Hypothalamus (tissue), 51 donors: ENCODE measurements around the gene TNRC18.
"Not testable (repeated sequence)": the region's sequence is repeated elsewhere in the genome, so short reads cannot be mapped to it uniquely, and the experiment has no call there.

Experiments used
- DNase-seq, 51 donors: peaks; one replicate each; lab custom pipeline; 2025; lab: John Stamatoyannopoulos, UW

TNRC18 gene, protein sequence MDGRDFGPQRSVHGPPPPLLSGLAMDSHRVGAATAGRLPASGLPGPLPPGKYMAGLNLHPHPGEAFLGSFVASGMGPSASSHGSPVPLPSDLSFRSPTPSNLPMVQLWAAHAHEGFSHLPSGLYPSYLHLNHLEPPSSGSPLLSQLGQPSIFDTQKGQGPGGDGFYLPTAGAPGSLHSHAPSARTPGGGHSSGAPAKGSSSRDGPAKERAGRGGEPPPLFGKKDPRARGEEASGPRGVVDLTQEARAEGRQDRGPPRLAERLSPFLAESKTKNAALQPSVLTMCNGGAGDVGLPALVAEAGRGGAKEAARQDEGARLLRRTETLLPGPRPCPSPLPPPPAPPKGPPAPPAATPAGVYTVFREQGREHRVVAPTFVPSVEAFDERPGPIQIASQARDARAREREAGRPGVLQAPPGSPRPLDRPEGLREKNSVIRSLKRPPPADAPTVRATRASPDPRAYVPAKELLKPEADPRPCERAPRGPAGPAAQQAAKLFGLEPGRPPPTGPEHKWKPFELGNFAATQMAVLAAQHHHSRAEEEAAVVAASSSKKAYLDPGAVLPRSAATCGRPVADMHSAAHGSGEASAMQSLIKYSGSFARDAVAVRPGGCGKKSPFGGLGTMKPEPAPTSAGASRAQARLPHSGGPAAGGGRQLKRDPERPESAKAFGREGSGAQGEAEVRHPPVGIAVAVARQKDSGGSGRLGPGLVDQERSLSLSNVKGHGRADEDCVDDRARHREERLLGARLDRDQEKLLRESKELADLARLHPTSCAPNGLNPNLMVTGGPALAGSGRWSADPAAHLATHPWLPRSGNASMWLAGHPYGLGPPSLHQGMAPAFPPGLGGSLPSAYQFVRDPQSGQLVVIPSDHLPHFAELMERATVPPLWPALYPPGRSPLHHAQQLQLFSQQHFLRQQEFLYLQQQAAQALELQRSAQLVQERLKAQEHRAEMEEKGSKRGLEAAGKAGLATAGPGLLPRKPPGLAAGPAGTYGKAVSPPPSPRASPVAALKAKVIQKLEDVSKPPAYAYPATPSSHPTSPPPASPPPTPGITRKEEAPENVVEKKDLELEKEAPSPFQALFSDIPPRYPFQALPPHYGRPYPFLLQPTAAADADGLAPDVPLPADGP (N-terminal part only)

DNA sequence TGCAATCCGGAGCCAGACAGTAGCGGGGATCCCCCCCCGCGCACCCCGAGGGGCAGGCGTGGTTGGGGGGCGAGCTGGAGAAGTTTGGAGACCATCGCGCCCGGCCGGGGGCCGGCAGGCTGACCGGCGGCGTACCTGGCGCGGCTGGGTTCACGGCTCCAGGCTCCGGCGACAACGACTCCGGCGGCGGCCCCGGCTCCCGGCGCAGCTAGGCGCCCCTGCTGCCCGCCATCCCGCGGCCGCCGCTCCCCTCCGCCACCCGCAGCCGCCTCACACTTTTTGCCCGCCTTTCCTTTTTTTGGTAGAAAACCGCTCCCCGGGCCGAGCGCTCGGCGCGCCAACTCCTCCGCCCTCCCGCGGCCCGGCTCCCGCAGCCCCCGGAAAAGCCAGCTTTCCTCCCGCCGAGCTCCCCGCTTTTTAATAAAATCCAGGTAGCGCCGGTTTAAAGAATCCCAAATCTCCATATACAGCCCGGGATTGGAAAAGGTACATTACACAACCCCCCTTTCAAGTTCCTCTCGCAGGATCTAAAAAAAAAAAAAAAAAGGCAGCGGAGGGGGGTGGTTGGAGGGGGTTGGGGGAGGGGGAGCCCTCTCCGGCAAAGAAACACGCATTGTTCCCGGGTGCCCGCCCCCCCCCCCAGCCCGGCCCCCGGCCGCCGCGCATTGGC, at the start of gene TNRC18:
Gene TNRC18, minus strand, starts transcription at position 529 of the 670 bp plus-strand sequence. CDS start 2,588 bp downstream, outside the sequence.
- DNase-seq = peak in 24 of 51 donors; percentile 45 to 79 (median 64)

DNA sequence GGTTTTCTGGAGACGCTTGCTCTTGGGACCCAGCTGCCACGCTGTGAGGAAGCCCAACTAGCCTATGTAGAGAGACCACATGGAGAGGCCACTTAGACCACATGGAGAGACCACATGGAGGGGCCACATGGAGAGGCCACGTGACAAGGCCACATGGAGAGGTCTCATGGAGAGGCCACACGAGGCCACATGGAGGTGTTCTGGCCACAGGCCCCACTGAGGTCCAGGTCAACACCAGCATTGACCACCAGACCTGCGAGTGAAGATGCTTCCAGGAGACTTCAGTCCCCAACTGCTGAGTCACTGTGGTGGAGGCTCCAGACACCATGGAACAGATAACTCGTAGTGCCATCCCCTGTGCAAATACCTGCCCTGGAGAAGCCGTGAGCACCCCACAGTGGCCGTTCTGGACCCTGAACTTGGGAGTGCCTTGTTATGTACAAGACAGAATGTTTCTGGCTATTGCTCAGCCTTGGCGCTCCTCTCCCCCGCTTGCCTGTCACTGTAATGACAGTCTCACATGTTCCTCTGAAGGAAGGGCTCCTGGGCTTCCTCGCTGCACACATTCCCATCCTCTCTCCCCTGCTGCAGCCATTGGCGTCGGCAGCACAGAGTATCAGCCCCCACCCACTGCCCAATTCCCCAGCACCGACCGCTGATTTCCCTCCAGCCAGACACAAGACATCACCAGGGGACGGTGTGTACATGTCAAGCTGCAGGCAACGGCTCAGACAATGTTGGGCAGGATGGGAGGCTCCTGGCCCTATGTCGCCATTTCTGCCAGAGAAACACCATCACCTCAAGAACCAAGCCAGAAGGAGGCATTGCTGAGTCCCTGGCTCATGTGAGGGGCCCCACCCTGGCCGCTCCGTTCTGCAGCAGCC, 49.0 kb upstream of the TNRC18 start:
- DNase-seq = no peak

DNA sequence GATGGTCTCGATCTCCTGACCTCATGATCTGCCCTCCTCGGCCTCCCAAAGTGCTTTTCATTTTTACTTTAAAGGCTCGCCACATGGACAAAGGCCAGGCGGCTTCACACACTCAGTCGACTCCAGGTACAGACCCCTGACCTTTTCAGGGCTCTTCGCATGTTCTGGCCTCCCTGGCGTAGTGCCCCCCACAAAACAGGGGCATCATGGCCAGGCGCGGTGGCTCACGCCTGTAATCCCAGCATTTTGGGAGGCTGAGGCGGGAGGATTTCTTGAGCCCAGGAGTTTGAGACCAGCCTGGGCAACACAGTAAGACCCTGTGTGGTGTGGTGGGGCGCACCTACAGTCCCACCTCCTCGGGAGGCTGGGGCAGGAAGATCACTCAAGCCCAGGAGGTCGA, 48.0 kb upstream of the TNRC18 start:
- not testable (repeated sequence) for DNase-seq

DNA sequence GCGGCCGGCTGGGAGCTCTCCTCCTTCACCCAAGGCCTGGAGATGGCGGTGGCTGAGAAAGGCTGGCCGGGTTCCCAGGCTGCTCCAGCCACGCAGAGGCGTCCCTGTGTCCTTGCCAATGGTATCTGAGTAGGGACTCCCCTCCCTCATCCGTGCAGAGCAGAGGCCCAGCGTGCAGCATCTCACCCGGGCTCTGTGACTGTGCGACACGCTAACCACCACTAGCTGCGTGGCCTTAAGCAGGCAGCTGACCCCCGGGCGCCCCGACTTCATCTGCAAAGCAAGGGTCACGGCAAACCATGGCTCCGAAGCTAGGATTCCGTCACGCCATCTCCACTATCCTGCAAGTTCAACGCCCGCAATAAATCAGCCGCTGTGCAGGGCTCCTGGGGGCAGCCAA, 47.2 kb upstream of the TNRC18 start:
- peak in 19 of 51 donors; percentile 8 to 56 (median 33) for DNase-seq

DNA sequence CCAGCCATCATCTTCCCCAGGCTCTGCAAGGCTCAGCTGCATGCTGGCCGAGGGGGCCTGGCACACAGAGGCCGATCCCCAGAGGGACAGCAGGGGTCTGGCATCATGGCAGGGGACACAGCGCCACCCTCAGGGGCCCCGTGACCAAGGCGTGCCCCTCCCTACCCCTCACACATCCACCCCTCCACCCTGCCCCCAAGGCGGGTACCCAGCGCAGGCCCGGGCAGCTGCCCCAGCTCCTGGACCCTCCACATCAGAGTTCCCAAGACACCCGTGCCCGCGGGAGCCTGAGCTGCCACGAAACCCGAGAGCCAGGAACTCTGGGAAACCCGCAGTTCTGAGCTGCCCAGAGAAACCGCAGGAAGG, 46.5 kb upstream of the TNRC18 start:
- no peak for DNase-seq

DNA sequence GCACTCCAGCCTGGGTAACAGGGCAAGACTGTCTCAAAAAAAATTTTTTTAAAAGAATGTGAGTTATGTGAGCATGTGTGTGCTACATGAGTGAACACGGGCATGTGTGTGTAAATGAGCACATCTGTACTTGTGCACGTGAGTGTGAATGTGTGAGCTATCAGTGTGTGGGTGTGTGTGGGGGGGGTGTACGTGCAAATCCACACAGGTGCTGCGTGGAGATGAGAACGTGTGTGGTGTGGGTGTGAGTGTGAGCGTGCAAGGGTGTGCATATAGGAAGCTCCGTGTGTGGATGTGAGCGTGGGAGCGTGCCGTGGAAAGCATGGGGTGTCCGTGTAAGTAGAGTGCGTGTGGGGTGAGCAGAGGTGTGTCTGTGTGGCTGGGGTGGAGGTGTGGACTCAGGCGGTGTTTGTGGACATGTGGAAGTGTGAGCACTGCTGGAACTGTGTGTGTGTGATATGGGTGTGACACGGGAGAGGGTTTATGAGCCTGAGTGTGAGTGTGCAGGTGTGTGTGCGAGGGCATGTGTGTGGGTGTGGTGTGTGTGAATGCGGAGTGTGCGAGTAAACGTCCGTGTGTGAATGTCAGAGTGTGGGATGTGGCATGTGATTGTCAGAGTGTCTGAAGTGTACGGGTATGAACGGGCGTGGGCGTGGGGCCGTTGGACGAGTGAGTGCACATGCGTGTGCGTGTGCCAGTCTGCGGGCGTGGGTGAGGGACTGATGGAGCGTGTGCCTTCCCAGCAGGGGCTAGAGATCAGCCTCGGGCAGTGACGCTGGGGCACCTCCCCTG, 45.9 kb upstream of the TNRC18 start:
- DNase-seq = peak in 1 of 51 donors; percentile 16

DNA sequence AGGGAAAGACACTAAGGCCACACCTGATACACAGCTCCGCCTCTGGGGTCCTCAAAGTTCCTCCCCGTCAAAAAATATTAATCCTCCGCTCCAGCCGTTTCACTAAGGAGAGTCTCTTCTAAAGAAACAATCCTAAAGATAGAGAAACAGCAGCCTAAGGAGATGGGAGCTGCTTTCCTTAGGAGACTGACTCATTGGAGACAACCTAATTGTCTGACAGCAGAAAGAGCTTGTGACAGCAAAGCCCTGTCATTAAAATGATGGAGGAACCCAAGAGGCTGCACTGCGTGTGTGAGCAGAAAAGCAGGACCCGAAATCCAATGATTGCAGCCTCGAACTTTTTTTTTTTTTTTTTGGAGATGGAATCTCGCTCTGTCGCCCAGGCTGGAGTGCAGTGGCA, 44.0 kb upstream of the TNRC18 start:
- no peak for DNase-seq

DNA sequence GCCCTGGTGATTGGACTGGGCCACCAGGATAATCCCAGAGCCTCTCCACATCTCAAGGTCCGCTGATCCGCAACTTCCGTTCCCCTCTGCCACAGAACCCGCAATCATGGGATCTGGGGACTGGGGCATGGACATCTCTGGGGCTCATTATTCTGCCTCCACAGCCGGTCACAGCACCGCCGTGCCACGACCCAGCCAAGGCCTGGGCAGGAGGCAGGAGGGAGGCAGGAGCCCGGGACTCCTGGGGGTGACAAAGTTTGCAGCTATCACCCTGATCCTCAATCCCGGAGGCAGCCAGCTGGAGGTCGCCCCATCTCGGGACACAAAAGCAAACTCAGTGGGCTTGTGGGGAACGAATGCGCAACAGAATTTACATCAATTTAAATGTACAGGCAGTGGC, 42.9 kb upstream of the TNRC18 start:
- DNase-seq = no peak

DNA sequence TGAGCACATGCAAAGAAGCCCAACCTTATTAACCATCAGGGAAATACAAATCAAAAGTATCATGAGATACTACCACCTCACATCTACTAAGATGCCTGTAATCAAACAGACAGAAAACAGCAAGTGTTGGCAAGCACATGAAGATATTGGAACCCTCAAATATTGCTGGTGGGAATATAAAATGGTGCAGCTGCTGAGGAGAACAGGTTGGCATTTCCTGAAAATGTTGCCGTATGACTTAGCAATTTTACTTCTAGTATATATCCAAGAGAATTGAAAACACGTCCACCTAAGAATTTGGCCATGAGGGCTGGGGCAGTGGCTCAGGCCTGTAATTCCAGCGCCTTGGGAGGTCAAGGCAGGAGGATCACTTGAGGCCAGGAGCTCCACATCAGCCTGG, 39.4 kb upstream of the TNRC18 start:
- DNase-seq = no peak

DNA sequence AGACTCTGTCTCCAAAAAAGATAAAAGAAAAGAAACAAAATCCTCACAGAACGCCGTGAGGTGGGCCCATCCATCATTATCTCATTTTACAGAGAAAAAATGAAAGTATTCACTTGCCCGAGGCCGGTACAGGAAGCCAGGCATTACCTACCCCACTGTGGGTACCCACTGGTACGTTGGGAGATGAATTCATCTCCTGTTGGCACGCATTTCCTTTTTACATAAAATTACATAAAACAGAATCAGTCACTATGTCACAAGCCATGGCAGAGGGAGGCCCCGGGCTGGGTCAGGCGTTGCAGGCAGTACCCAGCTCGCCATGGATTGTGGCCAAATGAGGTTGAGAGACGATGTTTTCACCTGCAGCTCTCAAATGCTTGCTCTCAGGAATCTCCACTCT, 38.6 kb upstream of the TNRC18 start:
- DNase-seq = no peak

DNA sequence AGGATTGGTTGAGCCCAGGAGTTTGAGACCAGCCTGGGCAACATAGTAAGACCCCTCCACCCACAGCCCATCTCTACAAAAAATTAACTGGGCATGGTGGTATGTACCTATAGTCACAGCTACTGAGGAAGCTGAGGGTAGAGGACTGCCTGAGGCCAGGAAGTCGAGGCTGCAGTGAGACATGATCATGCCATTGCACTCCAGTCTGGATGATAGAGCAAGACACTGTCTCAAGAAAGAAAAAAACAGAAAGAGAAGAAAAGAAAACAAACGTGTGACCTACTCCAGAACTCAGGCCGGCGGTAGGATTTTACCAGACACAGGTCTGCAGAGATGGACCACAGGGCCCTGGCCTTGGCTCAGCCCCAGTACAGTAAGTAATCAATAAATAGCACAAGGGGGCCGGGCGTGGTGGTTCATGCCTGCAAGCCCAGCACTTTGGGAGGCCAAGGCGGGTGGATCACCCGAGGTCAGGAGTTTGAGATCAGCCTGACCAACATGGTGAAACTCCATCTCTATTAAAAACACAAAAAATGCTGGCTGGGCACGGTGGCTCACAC, 35.4 kb upstream of the TNRC18 start:
- DNase-seq = no peak

DNA sequence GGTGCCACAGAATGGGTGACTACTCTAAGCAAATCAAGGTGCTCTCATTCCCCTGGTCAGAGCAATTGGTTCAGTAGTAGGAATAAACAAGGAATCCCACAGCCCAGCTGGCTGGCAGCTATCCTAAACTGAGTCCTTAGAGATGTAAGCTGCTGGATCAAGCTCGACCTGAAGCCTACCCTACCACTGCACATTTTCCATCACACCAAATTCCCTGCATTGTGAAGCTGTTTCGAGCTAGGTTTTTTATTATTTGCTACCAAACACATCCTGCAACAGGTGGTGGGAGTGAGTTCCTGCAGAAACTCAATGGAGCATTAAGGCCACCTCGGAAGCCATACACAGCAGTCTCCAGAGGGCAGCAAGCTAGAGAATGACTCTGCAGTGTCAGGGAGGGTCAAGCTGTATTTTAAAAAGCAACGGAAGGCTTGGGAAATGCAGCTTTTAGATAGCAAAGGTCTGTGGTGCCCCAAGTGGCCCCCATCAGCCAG, 33.7 kb upstream of the TNRC18 start:
- DNase-seq = no peak

DNA sequence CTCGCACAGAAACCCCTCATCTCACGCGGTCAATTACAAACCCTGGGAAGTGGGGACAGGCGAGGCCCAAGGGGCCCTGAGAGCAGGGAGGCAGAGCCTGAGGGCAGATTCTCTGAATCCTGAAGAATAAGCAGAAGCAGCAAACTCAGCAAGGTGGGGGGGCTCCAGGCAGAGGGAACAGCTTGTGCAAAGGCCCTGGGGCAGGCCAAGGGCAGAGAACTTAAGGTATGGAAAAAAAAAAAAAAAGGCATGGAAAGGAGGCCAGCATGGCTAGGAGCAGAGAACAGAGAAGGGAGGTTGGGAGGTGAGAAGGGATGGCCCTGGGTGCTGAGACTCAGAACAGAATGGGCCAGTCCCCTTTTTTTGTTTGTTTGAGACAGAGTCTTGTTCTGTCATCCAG, 32.8 kb upstream of the TNRC18 start:
- no peak for DNase-seq

DNA sequence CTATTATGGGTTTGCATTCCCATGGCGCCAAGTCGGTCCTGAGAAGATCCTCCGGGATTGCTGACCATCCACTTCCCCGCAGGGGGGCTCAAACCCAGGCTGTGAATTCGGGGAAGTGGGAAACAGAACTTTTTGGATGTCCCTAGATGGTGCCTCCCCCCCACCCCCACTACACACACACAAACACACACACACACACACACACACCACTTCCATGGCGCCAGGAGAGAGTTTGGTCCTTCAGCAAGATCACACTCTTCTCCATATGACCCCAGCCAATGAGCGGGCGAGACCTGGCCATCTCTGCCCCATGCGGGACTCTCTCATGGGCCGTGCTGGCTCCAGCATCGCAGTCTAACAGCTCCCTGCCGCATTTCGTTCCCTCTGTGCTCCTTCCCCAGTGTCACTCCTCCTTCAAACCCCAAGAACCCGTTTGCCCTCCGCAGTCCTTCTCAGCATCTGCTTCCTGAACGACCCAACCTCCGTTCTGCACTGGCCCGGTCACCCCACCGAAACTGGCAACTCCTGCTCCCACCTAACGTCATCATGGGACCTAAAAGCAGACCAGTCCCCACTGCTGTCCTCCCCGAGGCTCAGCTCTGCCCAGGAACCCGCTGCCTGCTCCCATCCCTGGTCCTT, 32.1 kb upstream of the TNRC18 start:
- no peak for DNase-seq

DNA sequence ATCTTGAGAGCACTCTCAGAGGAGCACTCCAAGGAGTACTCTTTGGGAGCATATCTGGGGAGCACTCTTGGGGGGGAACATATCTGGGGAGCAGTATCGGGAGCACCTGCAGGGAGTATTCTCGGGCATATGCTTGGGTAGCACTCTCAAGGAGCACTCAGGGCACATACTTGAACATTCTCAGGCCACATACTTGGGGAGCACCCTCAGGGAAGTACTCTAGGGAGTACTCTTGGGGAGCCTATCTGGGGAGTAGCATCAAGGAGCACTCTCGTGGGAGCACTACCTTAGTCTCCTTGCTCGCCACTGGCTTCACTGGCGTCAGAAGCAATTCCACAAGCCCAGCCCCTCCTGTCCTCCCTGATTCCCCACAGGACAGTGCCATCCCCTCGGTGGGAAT, 31.5 kb upstream of the TNRC18 start:
- no peak for DNase-seq

DNA sequence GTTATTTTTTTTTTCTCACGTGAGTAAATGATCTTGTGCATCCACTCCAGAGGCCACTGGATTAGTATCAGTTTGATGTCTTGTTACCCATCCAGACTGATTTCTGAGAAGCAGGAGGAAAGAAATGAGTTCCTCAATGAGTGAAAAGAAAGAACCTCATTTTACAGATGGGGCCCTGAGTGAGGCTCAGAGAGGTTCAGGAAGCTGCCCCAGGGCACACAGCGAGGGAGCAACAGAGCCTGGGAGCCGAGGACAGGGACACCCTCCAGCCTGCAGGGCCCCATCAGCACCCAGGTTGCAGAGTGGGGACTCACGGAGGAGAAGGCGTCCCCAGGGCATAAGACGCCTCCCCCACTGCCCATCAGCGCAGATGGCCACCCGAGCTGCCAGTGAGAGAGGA, 30.9 kb upstream of the TNRC18 start:
- no peak for DNase-seq

DNA sequence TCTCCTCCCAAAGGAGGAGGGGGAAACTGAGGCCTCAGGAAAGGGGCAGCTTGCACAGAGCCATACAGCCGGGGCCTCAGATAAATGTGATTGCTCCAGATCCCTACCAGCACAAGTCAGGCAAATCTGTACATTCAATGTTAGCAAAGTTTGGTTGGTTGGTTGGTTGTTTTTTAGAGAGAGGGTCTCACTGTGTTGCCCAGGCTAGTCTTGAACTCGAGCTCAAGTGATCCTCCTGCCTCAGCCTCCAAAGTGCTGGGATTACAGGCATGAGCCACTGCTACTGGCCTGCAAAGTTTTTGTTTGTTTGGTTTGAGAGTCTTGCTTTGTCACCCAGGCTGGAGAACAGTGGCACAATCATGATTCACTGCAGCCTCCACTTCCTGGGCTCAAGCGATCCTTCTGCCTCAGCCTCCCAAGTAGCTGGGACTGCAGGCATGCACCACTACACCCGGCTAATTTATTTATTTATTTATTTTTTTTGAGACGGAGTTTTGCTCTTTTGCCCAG, 30.0 kb upstream of the TNRC18 start:
- no peak for DNase-seq
